GM12891 (cell line): ENCODE results near the gene TMEM231.
"Not testable (repeated sequence)": the region's sequence is repeated elsewhere in the genome, so short reads cannot be mapped to it uniquely, and the experiment has no call there.

Experiments used
- DNase-seq: peaks from one replicate; pipeline ENCODE4 v3.0.0; 2011; ENCODE audit warnings: low spot score; ENCODE audit not compliant: insufficient read length
- FAIRE-seq: peaks from 2 replicates; lab custom pipeline; 2011; peaks lifted over from hg19 to GRCh38; lab: Jason Lieb, UNC
- PAX5 ChIP-seq: IDR thresholded peaks from 2 replicates; pipeline ENCODE4 v1.6.1; 2011; ENCODE audit warnings: low read length, moderate library complexity, mild to moderate bottlenecking; ENCODE audit not compliant: insufficient read depth, severe bottlenecking
- POLR2A ChIP-seq: IDR thresholded peaks from 2 replicates; pipeline ENCODE4 v1.6.1; 2011; ENCODE audit warnings: low read depth, low read length, control low read depth
- POLR2AphosphoS5 ChIP-seq: IDR thresholded peaks from 2 replicates; pipeline ENCODE4 v1.6.1; 2011; ENCODE audit warnings: low read depth, low read length, control low read depth
- POU2F2 ChIP-seq: IDR thresholded peaks from 2 replicates; pipeline ENCODE4 v1.6.1; 2011; ENCODE audit warnings: low read depth, mild to moderate bottlenecking, control low read depth, low read length, moderate library complexity
- SPI1 ChIP-seq: IDR thresholded peaks from 2 replicates; pipeline ENCODE4 v1.6.1; 2011; ENCODE audit warnings: low read depth, low read length, control low read depth
- TAF1 ChIP-seq: IDR thresholded peaks from 2 replicates; pipeline ENCODE4 v1.6.1; 2011; ENCODE audit warnings: low read depth, low read length, control low read depth

The TMEM231 gene

GRCh38 chr16:75532791-75533190 is 23.3 kb downstream of the TMEM231 start:
- TF ChIP-seq POLR2AphosphoS5 (no peak), POU2F2 (no peak), POLR2A (no peak), PAX5 (no peak), TAF1 (no peak), SPI1 (no peak)
- DNase-seq (no peak), FAIRE-seq (no peak)

- TF ChIP-seq SPI1 (no peak), TAF1 (no peak), POU2F2 (no peak)
- DNase-seq, result no peak
- FAIRE-seq, result no peak
Observed at GRCh38 chr16:75532142-75532765, 23.8 kb downstream of the TMEM231 start.

- FAIRE-seq (no peak), DNase-seq (no peak)
- no peak for TF ChIP-seq SPI1
- TF ChIP-seq TAF1, result no peak
- TF ChIP-seq POU2F2, result no peak
- TF ChIP-seq PAX5, result no peak
- no peak for TF ChIP-seq POLR2A
- TF ChIP-seq POLR2AphosphoS5, result no peak
Observed at GRCh38 chr16:75529959-75530358, 26.1 kb downstream of the TMEM231 start.

GRCh38 chr16:75529056-75529905 is 26.8 kb downstream of the TMEM231 start:
- TF ChIP-seq SPI1, result no peak
- FAIRE-seq (no peak), DNase-seq (no peak)

- DNase-seq (no peak), FAIRE-seq (no peak)
Observed at GRCh38 chr16:75527825-75528299, 28.2 kb downstream of the TMEM231 start.

GRCh38 chr16:75526032-75526790 is 29.8 kb downstream of the TMEM231 start:
- TF ChIP-seq TAF1 (no peak), POLR2AphosphoS5 (no peak), SPI1 (no peak), PAX5 (no peak), POU2F2 (no peak), POLR2A (no peak)
- FAIRE-seq, result no peak
- no peak for DNase-seq

More at GRCh38 chr16:75527825-75528299, 28.2 kb downstream of the TMEM231 start:
- TF ChIP-seq SPI1, result peak; percentile 36
- TF ChIP-seq TAF1, result no peak
- TF ChIP-seq PAX5, result no peak

- no peak for FAIRE-seq
- DNase-seq, result no peak
- TF ChIP-seq POU2F2 (no peak), TAF1 (no peak), POLR2AphosphoS5 (no peak), POLR2A (no peak), PAX5 (no peak), SPI1 (no peak)
Observed at GRCh38 chr16:75519175-75519574, 36.9 kb downstream of the TMEM231 start.

GRCh38 chr16:75516189-75516966 is 39.7 kb downstream of the TMEM231 start:
- not testable (repeated sequence) for DNase-seq
- peak; percentile 70 for FAIRE-seq

- DNase-seq (no peak), FAIRE-seq (no peak)
- no peak for TF ChIP-seq POLR2AphosphoS5
Observed at GRCh38 chr16:75514296-75514695, 41.8 kb downstream of the TMEM231 start.
